Right lung (tissue), 10 donors: ENCODE data around the gene ERI2. TPM values are rescaled to one million over a fixed set of nuclear protein-coding genes. Genes with fewer than 3 reads are reported as not detected.

ENCODE experiments used
- DNase-seq, 2 donors: peaks; one replicate each; pipeline ENCODE4 v3.0.0-alpha.2; 2013
- long read RNA-seq, 8 donors: transcript quantifications; one replicate each; lab custom pipeline, GENCODE V29; 2026
- polyA plus RNA-seq, 5 donors: library from polyadenylated mRNA; unstranded; fragments of 120-200 nt; gene quantifications; one replicate each; pipeline versions ENCODE4 v1.2.1 to v1.2.3, GENCODE V29; 2013; ENCODE audit warnings: inconsistent platforms in 1 of 5, low replicate concordance in 1 of 5; ENCODE audit not compliant: insufficient read length in 5 of 5, insufficient read depth in 1 of 5

The ERI2 gene, protein sequence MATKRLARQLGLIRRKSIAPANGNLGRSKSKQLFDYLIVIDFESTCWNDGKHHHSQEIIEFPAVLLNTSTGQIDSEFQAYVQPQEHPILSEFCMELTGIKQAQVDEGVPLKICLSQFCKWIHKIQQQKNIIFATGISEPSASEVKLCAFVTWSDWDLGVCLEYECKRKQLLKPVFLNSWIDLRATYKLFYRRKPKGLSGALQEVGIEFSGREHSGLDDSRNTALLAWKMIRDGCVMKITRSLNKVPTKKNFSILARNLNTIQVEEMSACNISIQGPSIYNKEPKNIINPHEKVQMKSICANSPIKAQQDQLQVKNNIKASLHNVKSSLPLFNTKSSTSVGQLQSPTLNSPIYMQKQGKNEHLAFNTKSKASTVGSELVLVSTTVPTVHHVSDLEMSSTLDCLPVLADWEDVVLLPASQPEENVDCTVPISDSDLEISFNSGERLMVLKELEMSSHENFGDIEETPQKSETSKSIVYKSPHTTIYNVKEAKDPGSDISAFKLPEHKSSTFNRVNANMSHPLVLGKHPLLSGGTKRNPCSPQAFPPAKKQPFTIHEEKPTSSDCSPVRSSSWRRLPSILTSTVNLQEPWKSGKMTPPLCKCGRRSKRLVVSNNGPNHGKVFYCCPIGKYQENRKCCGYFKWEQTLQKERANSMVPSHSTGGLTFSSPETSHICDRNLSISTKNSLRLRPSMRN
- polyA plus RNA-seq = 10 to 100 TPM; 23.3 to 47.9 (median 37.4) TPM
- long read RNA-seq, donor 1, transcript ERI2-203 (1 exons, 3,846 nt) = major isoform, 34 of 35 reads
- long read RNA-seq, donor 1, partial matches to known transcripts = 0 of 35 reads
- long read RNA-seq, donor 1, other reads (novel, unspliced or antisense) = 0 of 35 reads
- long read RNA-seq, donor 2, transcript ERI2-203 (1 exons, 3,846 nt) = major isoform, 6 of 6 reads
- long read RNA-seq, donor 2, partial matches to known transcripts = 0 of 6 reads
- long read RNA-seq, donor 2, other reads (novel, unspliced or antisense) = 0 of 6 reads
- long read RNA-seq, donor 3, transcript ERI2-203 (1 exons, 3,846 nt) = major isoform, 23 of 23 reads
- long read RNA-seq, donor 3, partial matches to known transcripts = 0 of 23 reads
- long read RNA-seq, donor 3, other reads (novel, unspliced or antisense) = 0 of 23 reads
- long read RNA-seq, donor 4, transcript ERI2-203 (1 exons, 3,846 nt) = major isoform, 13 of 51 reads
- long read RNA-seq, donor 4, partial matches to known transcripts = 32 of 51 reads
- long read RNA-seq, donor 4, other reads (novel, unspliced or antisense) = 6 of 51 reads
- long read RNA-seq, donor 5, transcript ERI2-203 (1 exons, 3,846 nt) = major isoform, 31 of 33 reads
- long read RNA-seq, donor 5, partial matches to known transcripts = 0 of 33 reads
- long read RNA-seq, donor 5, other reads (novel, unspliced or antisense) = 0 of 33 reads
- long read RNA-seq, donor 6, transcript ERI2-203 (1 exons, 3,846 nt) = major isoform, 16 of 17 reads
- long read RNA-seq, donor 6, partial matches to known transcripts = 0 of 17 reads
- long read RNA-seq, donor 6, other reads (novel, unspliced or antisense) = 0 of 17 reads
- long read RNA-seq, donor 7, transcript ERI2-203 (1 exons, 3,846 nt) = major isoform, 9 of 58 reads
- long read RNA-seq, donor 7, partial matches to known transcripts = 27 of 58 reads
- long read RNA-seq, donor 7, other reads (novel, unspliced or antisense) = 19 of 58 reads
- long read RNA-seq, donor 8, transcript ERI2-203 (1 exons, 3,846 nt) = major isoform, 14 of 33 reads
- long read RNA-seq, donor 8, partial matches to known transcripts = 18 of 33 reads
- long read RNA-seq, donor 8, other reads (novel, unspliced or antisense) = 0 of 33 reads

DNA sequence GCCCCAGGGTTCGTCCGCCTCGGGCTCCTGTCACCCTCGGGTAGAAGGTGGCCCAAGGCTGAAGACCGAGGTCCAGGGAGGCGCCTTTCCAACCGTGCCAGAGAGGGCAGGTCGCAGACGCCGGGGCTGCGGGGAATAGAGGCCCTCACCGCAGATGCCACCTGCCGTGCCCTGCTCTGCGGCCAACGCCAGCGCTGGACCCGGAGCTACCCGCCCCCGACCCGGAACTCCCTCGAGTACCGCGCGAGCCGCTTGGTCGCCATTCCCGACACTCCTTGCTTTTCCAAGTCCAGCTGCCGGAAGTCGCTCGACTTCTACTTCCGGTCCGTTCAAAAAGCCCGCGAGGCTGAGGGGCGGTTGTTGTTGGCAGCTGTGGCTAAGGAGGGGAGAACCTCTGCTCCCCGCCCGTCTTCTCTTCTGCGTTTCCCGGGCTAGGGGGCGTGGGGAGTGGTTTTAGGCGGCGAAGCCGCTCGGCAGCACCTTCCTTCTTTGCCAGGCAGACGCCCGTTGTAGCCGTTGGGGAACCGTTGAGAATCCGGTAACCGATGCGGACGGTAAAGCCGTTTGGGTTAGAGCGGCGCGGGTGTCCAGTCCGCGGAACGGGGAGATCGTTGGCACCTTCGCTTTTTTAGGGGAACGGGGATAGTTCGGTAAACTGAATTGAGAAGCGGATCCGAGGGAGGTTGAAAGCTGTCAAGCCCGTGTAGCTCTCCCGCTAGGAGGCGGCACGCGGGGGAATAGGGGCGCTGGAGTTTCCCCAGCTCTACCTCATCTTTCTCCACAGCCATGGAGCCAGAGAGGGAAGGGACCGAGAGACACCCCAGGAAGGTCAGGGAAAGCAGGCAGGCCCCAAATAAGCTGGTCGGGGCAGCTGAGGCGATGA is at the start of gene ERI2, which contains the start of gene REXO5:
TSS of gene ERI2 (minus strand) at position 305 of the 883 bp plus-strand sequence. CDS start at position 263, 42 bp downstream.
TSS of gene REXO5 (plus strand) at position 360 of the 883 bp plus-strand sequence. CDS start at position 787, 427 bp downstream.
- DNase-seq = peak; percentile 91 to 94

- DNase-seq = no peak
Measured at GRCh38 chr16:20854963-20855362, 48.7 kb upstream of the ERI2 start.

GRCh38 chr16:20853981-20854620 is 47.8 kb upstream of the ERI2 start:
- no peak for DNase-seq

DNA sequence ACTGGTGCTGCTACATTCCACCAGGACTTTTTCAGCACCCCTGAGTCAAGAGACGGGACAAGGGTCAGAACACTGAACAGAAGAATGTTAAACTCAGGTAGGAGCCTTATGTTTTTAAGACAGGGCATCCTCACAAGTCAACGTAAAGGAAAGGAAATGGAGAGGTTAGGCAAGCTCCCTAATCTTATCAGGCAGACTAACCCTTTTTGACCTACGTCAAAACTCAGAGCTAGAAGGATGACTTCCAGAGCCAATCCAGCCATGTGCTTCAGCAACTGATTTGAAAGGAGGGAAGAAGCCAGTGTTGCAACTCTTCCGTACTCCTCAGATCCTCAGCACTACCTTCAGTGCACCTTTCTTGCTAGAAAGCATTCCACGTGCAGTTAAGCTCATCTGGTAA is 46.9 kb upstream of the ERI2 start:
- DNase-seq = no peak

DNA sequence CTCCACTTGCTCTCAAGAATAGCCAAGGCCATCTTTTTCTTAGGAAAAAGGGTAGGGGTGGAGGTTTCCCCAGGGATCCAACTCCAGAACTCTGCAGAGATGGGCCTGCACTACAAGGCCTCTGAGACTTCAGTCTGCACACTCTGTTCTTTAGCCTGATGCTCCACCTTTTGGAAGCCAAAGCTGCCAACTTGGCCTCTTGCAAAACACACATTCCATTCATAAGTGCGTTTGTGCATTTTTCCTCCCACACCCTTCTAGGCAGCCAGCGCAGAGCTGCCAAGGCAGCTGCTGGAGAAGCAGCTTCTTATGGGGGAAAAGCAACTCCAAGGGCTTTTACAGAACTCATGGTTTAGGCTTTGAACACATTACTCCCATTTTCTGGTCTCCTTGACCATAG is 45.3 kb upstream of the ERI2 start:
- DNase-seq = peak; percentile 72

- no peak for DNase-seq
Measured at GRCh38 chr16:20850981-20851380, 44.7 kb upstream of the ERI2 start.

DNA sequence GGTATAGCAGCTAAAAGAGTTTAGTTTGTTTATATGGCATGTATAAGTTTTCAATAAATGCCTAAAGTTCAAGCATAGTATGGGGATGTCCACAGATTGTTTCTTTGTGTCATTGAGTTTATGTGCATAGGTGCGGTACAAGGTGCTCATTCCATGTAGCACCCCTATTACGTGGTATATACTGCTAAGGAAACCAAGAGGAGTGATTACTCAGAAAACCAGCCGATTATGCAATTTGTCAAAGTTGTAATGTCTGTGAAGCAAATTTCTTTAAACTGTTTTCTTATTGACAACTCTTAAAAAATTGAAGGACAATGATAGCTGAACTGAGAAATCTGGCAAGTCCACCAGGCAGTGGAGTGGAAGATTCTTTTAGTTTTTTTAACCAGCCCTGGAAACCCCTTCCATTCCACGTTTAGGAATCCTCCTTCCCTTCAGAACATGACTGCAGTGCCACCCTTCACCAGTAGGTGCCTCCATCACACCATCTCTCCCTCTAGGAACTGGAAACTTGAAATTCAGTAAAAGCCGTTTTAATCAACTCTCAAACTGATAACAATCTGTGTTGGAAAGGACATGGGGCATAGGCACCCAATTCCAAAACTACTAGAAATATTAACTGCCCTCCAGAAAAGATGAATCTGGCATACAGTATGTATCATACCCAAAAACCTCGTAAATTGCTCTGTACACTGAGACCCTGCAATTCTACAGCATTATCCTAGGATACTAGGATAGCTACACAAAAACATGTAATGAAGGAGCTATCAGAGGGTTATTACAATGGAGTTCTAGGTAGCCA is 43.5 kb upstream of the ERI2 start:
- DNase-seq = peak in 1 of 2 donors; percentile 64

GRCh38 chr16:20847550-20847949 is 41.3 kb upstream of the ERI2 start:
- DNase-seq = no peak

DNA sequence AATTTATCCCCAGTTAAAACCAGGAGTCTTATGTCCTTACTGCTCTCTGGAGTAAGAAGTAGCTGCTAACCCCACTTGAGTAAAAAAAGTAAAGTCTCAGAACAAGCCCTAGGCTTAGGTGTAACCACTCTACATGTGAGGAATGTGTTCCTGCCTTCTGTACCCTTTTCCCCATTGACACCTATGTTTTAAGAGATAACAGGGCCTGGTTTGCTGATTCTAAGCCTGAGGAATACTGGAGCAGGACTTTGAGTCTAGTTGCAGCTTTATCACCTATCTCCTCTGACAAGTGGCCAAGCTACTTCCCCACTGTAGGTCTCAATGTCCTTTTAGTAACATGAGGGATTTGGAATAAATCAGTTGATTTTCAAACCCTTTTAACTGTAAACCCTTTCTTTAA is 40.3 kb upstream of the ERI2 start:
- no peak for DNase-seq

DNA sequence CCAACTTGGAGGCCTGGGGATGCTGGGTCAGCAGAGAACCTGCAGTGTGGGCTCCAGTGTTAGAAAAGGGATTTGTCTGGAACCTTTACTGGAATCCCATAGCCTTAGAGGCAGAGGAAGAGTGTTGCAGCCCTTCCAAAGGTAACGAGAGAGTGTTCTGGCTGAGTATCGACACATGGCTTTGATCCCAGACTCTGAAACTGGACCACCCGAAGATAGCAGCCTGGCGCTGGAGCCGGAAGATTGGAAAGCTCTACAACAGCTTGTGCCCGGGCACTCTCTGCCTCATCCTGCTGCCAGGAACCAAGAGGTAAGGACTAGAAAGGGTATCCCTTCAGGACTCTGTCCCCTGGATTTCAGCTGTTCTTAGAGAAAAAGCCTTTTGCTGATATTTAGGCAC is 39.8 kb upstream of the ERI2 start:
- no peak for DNase-seq

- DNase-seq = no peak
Measured at GRCh38 chr16:20844588-20844987, 38.3 kb upstream of the ERI2 start.

DNA sequence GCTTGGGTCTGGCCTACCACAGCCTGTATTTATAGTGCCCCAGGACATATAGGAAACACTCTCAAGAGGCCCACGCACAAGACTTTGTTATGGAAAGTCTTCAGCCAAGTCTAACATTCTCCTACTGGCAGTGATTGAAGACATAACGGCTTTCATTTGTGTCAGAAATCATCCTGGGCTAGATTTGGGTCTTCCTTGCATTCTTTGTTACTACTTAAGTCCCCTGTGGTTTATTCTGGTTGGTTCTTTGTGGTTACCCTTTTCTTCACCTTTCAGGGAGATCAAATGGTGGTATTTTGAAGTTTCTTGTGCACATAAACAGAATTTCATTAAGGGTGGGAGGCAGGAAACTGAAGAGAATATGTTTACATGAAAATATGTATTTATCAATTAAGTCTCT is 37.8 kb upstream of the ERI2 start:
- DNase-seq = no peak

GRCh38 chr16:20839504-20839903 is 33.2 kb upstream of the ERI2 start:
- no peak for DNase-seq

GRCh38 chr16:20838240-20838639 is 32.0 kb upstream of the ERI2 start:
- DNase-seq = no peak

DNA sequence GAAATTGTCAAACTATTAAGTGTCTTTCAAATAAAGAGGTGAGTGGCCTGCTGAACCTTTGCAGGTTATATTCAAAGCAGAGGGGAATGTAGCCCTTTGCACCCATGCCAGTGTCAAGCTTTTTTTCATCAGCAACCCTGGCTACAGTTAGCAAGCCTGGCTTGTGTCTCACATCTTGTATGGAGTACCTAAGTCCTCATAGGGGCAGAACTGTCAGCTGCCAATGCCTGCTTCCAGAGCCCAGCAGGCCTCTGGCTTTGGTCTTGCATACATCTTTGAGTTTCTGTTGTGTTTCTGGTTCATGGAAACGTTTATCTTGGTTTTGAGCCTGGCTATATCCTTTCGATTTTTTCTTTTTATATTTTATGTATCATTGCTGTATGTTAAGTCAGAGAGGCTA is 26.8 kb upstream of the ERI2 start:
- DNase-seq = no peak

DNA sequence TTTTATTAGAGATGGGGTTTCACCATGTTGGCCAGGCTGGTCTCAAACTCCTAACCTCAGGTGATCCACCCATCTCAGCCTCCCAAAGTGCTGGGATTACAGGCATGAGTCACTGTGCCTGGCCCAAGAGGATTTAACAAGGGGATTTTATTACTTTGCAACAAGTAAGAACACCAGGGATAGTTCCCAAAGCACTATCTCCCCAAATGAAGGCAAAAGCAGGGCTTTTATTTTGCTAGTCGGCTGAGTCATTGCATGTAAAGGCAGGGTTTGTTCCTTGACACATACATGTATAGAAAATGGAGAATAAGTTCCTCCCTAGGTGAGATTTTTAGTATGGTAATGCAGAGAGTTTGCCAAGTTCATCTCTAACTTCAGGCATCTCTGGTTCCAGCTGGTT is 24.1 kb upstream of the ERI2 start:
- no peak for DNase-seq

DNA sequence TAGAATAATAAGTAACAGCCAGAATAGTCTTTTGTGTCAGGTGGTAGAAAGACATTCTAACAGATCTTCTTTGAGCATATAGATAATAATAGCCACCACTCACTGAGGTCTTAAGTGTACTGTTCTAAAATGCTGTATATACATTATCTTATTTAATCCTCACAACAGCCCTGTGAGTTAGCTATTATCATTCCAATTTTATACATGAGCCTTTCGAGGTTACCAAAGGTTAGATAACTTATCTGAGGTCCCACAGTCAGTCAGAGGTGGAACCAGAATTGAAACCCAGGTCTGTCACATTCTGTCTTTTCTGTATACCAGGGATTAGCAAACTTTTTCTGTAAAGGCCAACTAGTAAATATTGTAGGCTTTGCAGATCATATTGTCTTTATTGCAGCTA is 23.3 kb upstream of the ERI2 start:
- no peak for DNase-seq

- peak; percentile 32 to 34 for DNase-seq
Measured at GRCh38 chr16:20826039-20826566, 19.8 kb upstream of the ERI2 start.
